ENCODE results near the gene NDUFB10. TPM values are rescaled to one million over a fixed set of nuclear protein-coding genes. Genes with fewer than 3 reads are reported as not detected.
A peak's percentile ranks its signal among the peaks of the same experiment; 100 is the strongest.
"Not testable (repeated sequence)": the region's sequence is repeated elsewhere in the genome, so short reads cannot be mapped to it uniquely, and the experiment has no call there.

The NDUFB10 gene
- total RNA-seq, 1 donor from 2014 or later: 76.6 TPM

GRCh38 chr16:1944612-1945199 lies 14.6 kb upstream of the NDUFB10 start:
- DNase-seq (ENCODE audit: low spot score in 2 of 2) (no peak), FAIRE-seq (no peak)

GRCh38 chr16:1945559-1946391 lies 13.6 kb upstream of the NDUFB10 start:
- FAIRE-seq (no peak), DNase-seq (ENCODE audit: low spot score in 2 of 2) (no peak)

- FAIRE-seq: no peak
- DNase-seq (ENCODE audit: low spot score in 2 of 2): no peak
Observed at GRCh38 chr16:1946495-1947368, 12.6 kb upstream of the NDUFB10 start.

- FAIRE-seq: no peak
- DNase-seq (ENCODE audit: low spot score in 2 of 2): no peak
Observed at GRCh38 chr16:1947369-1947670, 12.0 kb upstream of the NDUFB10 start.

- DNase-seq (ENCODE audit: low spot score in 2 of 2) (no peak), FAIRE-seq (no peak)
Observed at GRCh38 chr16:1949507-1949906, 9.8 kb upstream of the NDUFB10 start.

- no peak for FAIRE-seq
- no peak for DNase-seq (ENCODE audit: low spot score in 2 of 2)
Observed at GRCh38 chr16:1950047-1950446, 9.3 kb upstream of the NDUFB10 start.

GRCh38 chr16:1950559-1950958 lies 8.8 kb upstream of the NDUFB10 start:
- no peak for FAIRE-seq
- no peak for DNase-seq (ENCODE audit: low spot score in 2 of 2)

- no peak for FAIRE-seq
Observed at GRCh38 chr16:1953734-1954133, 5.6 kb upstream of the NDUFB10 start.

GRCh38 chr16:1957434-1958142 lies 1.8 kb upstream of the NDUFB10 start:
- FAIRE-seq; DNase-seq (ENCODE audit: low spot score in 2 of 2): not testable (repeated sequence)

More at GRCh38 chr16:1953734-1954133, 5.6 kb upstream of the NDUFB10 start:
- DNase-seq (ENCODE audit: low spot score in 2 of 2): no peak

- not testable (repeated sequence) for DNase-seq (ENCODE audit: low spot score in 2 of 2); FAIRE-seq
Observed at GRCh38 chr16:1958143-1958491, 1.2 kb upstream of the NDUFB10 start.

- DNase-seq (ENCODE audit: low spot score in 2 of 2): no peak
- no peak for FAIRE-seq
Observed at GRCh38 chr16:1958715-1959268, 546 bp upstream of the NDUFB10 start.

GRCh38 chr16:1960665-1961630 lies 1.6 kb downstream of the NDUFB10 start:
- FAIRE-seq: no peak
- DNase-seq (ENCODE audit: low spot score in 2 of 2): no peak

GRCh38 chr16:1961651-1962067 lies 2.3 kb downstream of the NDUFB10 start:
- DNase-seq (ENCODE audit: low spot score in 2 of 2): no peak
- no peak for FAIRE-seq

GRCh38 chr16:1962161-1963153 lies 3.1 kb downstream of the NDUFB10 start:
- FAIRE-seq; DNase-seq (ENCODE audit: low spot score in 2 of 2): not testable (repeated sequence)

- FAIRE-seq: no peak
- DNase-seq (ENCODE audit: low spot score in 2 of 2): peak in 1 of 2 donors; percentile 39
Observed at GRCh38 chr16:1963806-1964505, 4.6 kb downstream of the NDUFB10 start.

- DNase-seq (ENCODE audit: low spot score in 2 of 2) (peak; percentile 100), FAIRE-seq (no peak)
Observed at GRCh38 chr16:1964506-1965395, 5.4 kb downstream of the NDUFB10 start, which contains the start of gene RPS2. Gene RPS2 (minus strand): TSS chr16:1964826. CDS start chr16:1964625, 201 bp downstream.

Measured in frontal cortex (tissue), 4 donors.